Naive B cell (primary cell): ENCODE measurements around the gene OSBP2. TPM values are rescaled to one million over a fixed set of nuclear protein-coding genes. Genes with fewer than 3 reads are reported as not detected.

ENCODE experiments used
- ATAC-seq, 2 donors: fragments of 150-1000 bp; cut with Tn5 transposase; 2 replicates each; pipeline ENCODE4 v1.10.0; 2021; ENCODE audit warnings: low read depth in 2 of 2, mild to moderate bottlenecking in 2 of 2, moderate library complexity in 2 of 2
- DNase-seq: peaks from one replicate; pipeline ENCODE4 v3.0.0; 2022
- H3K27ac Mint-ChIP-seq, 6 donors: one replicate each; pipeline ENCODE4 v1.8.0; 2020 to 2022; ENCODE audit warnings: mild to moderate bottlenecking in 6 of 6, mixed read lengths in 6 of 6, moderate library complexity in 5 of 6, inconsistent platforms in 2 of 6
- H3K27me3 Mint-ChIP-seq, 3 donors: one replicate each; pipeline ENCODE4 v1.8.0; 2021 to 2022; ENCODE audit warnings: mixed read lengths in 3 of 3, mild to moderate bottlenecking in 1 of 3
- H3K36me3 Mint-ChIP-seq, 2 donors: one replicate each; pipeline ENCODE4 v1.8.0; 2020 to 2022; ENCODE audit warnings: mixed read lengths in 2 of 2, inconsistent platforms in 1 of 2, mild to moderate bottlenecking in 1 of 2
- H3K4me1 Mint-ChIP-seq, 3 donors: one replicate each; pipeline ENCODE4 v1.8.0; 2020 to 2022; ENCODE audit warnings: mixed read lengths in 3 of 3, inconsistent platforms in 1 of 3, mild to moderate bottlenecking in 1 of 3, moderate library complexity in 1 of 3
- H3K4me3 Mint-ChIP-seq, 8 donors: one replicate each; pipeline ENCODE4 v1.8.0; 2020 to 2022; ENCODE audit warnings: mild to moderate bottlenecking in 8 of 8, mixed read lengths in 8 of 8, moderate library complexity in 8 of 8, inconsistent platforms in 2 of 8
- H3K9me3 Mint-ChIP-seq, 7 donors: one replicate each; pipeline ENCODE4 v1.8.0; 2020 to 2022; ENCODE audit warnings: mixed read lengths in 7 of 7, mild to moderate bottlenecking in 5 of 7, inconsistent platforms in 2 of 7, moderate library complexity in 1 of 7
- polyA plus RNA-seq, 6 donors: library from polyadenylated mRNA; unstranded; fragments of 300-500 nt; fragmentation: Illumina TruSeq; gene quantifications; one replicate each; pipeline ENCODE4 v1.2.3, GENCODE V29; 2021; ENCODE audit warnings: low read depth in 6 of 6

The OSBP2 gene
- polyA plus RNA-seq, 6 donors from 2014 or later: 0.20 to 1.1 (median 0.61) TPM; not detected in 1

GRCh38 chr22:30832407-30832987, 137.8 kb downstream of the OSBP2 start:
- H3K36me3 Mint-ChIP-seq: no peaks in the 10 kb centered on the region
- H3K9me3 Mint-ChIP-seq: peaks cover 0 to 7% (median under 1%) of the 10 kb centered on the region in 7 donors
- no peak for ATAC-seq
- H3K27me3 Mint-ChIP-seq: peaks cover 8 to 38% (median 36%) of the 10 kb centered on the region in 3 donors
- H3K4me3 Mint-ChIP-seq: no peak overlapping the region
- no peak overlapping the region for H3K27ac Mint-ChIP-seq
- H3K4me1 Mint-ChIP-seq: peaks cover 0 to 3% (median 0%) of the 10 kb centered on the region in 3 donors
- no peak for DNase-seq

GRCh38 chr22:30833322-30833721, 138.6 kb downstream of the OSBP2 start:
- H3K4me1 Mint-ChIP-seq: peaks cover 0 to 3% (median 0%) of the 10 kb centered on the region in 3 donors
- H3K9me3 Mint-ChIP-seq: peaks cover 0 to 13% (median 6%) of the 10 kb centered on the region in 7 donors
- no peaks in the 10 kb centered on the region for H3K36me3 Mint-ChIP-seq
- DNase-seq (no peak), ATAC-seq (no peak)
- H3K27ac Mint-ChIP-seq: no peak overlapping the region
- peaks cover 4 to 30% (median 30%) of the 10 kb centered on the region in 3 donors for H3K27me3 Mint-ChIP-seq
- H3K4me3 Mint-ChIP-seq: no peak overlapping the region

GRCh38 chr22:30837531-30837930, 142.9 kb downstream of the OSBP2 start:
- ATAC-seq (no peak), DNase-seq (no peak)
- no peak overlapping the region for H3K4me3 Mint-ChIP-seq
- H3K27me3 Mint-ChIP-seq: peaks cover 12 to 18% (median 15%) of the 10 kb centered on the region in 3 donors
- no peaks in the 10 kb centered on the region for H3K36me3 Mint-ChIP-seq
- H3K9me3 Mint-ChIP-seq: peaks cover 0 to 16% (median 11%) of the 10 kb centered on the region in 7 donors
- no peak overlapping the region for H3K27ac Mint-ChIP-seq
- H3K4me1 Mint-ChIP-seq: no peaks in the 10 kb centered on the region

GRCh38 chr22:30838111-30838510, 143.4 kb downstream of the OSBP2 start:
- Mint-ChIP-seq H3K27me3 (peaks cover 13 to 24% (median 15%) of the 10 kb centered on the region in 3 donors), H3K36me3 (no peaks in the 10 kb centered on the region), H3K27ac (no peak overlapping the region), H3K4me1 (no peaks in the 10 kb centered on the region), H3K9me3 (peaks cover 0 to 16% (median 11%) of the 10 kb centered on the region in 7 donors), H3K4me3 (no peak overlapping the region)
- ATAC-seq (no peak), DNase-seq (no peak)

GRCh38 chr22:30841273-30841672, 146.6 kb downstream of the OSBP2 start:
- Mint-ChIP-seq H3K27me3 (peaks cover 11 to 20% (median 13%) of the 10 kb centered on the region in 3 donors), H3K27ac (no peak overlapping the region), H3K4me1 (no peaks in the 10 kb centered on the region), H3K4me3 (no peak overlapping the region), H3K36me3 (no peaks in the 10 kb centered on the region), H3K9me3 (peaks cover 0 to 14% (median 10%) of the 10 kb centered on the region in 7 donors)
- no peak for ATAC-seq
- DNase-seq: no peak

GRCh38 chr22:30843245-30843644, 148.6 kb downstream of the OSBP2 start:
- H3K4me3 Mint-ChIP-seq: no peak overlapping the region
- no peaks in the 10 kb centered on the region for H3K36me3 Mint-ChIP-seq
- peaks cover 0 to 14% (median 10%) of the 10 kb centered on the region in 7 donors for H3K9me3 Mint-ChIP-seq
- peaks cover 8 to 16% (median 13%) of the 10 kb centered on the region in 3 donors for H3K27me3 Mint-ChIP-seq
- no peaks in the 10 kb centered on the region for H3K4me1 Mint-ChIP-seq
- no peak overlapping the region for H3K27ac Mint-ChIP-seq
- DNase-seq (no peak), ATAC-seq (no peak)

GRCh38 chr22:30847583-30847982, 152.9 kb downstream of the OSBP2 start:
- Mint-ChIP-seq H3K4me1 (no peaks in the 10 kb centered on the region), H3K36me3 (no peaks in the 10 kb centered on the region), H3K9me3 (peaks cover 0 to 11% (median 4%) of the 10 kb centered on the region in 7 donors), H3K4me3 (no peak overlapping the region), H3K27me3 (peaks cover under 1 to 10% (median 8%) of the 10 kb centered on the region in 3 donors), H3K27ac (no peak overlapping the region)
- ATAC-seq (no peak), DNase-seq (no peak)

- Mint-ChIP-seq H3K4me3 (no peak overlapping the region), H3K36me3 (no peaks in the 10 kb centered on the region), H3K27me3 (peaks cover 8 to 16% (median 9%) of the 10 kb centered on the region in 3 donors), H3K9me3 (peaks cover 0 to 20% (median 5%) of the 10 kb centered on the region in 7 donors), H3K27ac (no peak overlapping the region), H3K4me1 (no peaks in the 10 kb centered on the region)
- ATAC-seq (no peak), DNase-seq (no peak)
These were observed 160.6 kb downstream of the OSBP2 start for GRCh38 chr22:30855266-30855665.

GRCh38 chr22:30855677-30856518, 161.2 kb downstream of the OSBP2 start:
- Mint-ChIP-seq H3K4me3 (no peak overlapping the region), H3K27ac (no peak overlapping the region), H3K27me3 (peaks cover 8 to 16% (median 9%) of the 10 kb centered on the region in 3 donors), H3K4me1 (no peaks in the 10 kb centered on the region), H3K36me3 (no peaks in the 10 kb centered on the region), H3K9me3 (peaks cover 0 to 20% (median 5%) of the 10 kb centered on the region in 7 donors)
- DNase-seq (no peak), ATAC-seq (no peak)

GRCh38 chr22:30856741-30857502, 162.2 kb downstream of the OSBP2 start:
- Mint-ChIP-seq H3K27ac (no peak overlapping the region), H3K4me1 (no peaks in the 10 kb centered on the region), H3K9me3 (peaks cover 0 to 20% (median 5%) of the 10 kb centered on the region in 7 donors), H3K36me3 (no peaks in the 10 kb centered on the region), H3K27me3 (peaks cover 8 to 16% (median 13%) of the 10 kb centered on the region in 3 donors), H3K4me3 (peak overlapping the region in 1 of 8 donors; percentile 55)
- DNase-seq: no peak
- ATAC-seq: no peak

GRCh38 chr22:30857791-30858190, 163.1 kb downstream of the OSBP2 start:
- peaks cover 8 to 16% (median 15%) of the 10 kb centered on the region in 3 donors for H3K27me3 Mint-ChIP-seq
- no peak overlapping the region for H3K4me3 Mint-ChIP-seq
- ATAC-seq (no peak), DNase-seq (no peak)
- no peaks in the 10 kb centered on the region for H3K36me3 Mint-ChIP-seq
- peaks cover 0 to 16% (median 5%) of the 10 kb centered on the region in 7 donors for H3K9me3 Mint-ChIP-seq
- no peak overlapping the region for H3K27ac Mint-ChIP-seq
- no peaks in the 10 kb centered on the region for H3K4me1 Mint-ChIP-seq

- H3K27ac Mint-ChIP-seq: no peak overlapping the region
- no peak for DNase-seq
These were observed 164.5 kb downstream of the OSBP2 start for GRCh38 chr22:30858976-30859713.

GRCh38 chr22:30859714-30860095, 165.0 kb downstream of the OSBP2 start:
- no peak for ATAC-seq
- Mint-ChIP-seq H3K36me3 (no peaks in the 10 kb centered on the region), H3K4me1 (no peaks in the 10 kb centered on the region), H3K4me3 (no peak overlapping the region), H3K27ac (no peak overlapping the region), H3K27me3 (peaks cover 1 to 12% (median 2%) of the 10 kb centered on the region in 3 donors), H3K9me3 (peaks cover 0 to 4% (median 1%) of the 10 kb centered on the region in 7 donors)
- DNase-seq: no peak

More at GRCh38 chr22:30858976-30859713, 164.5 kb downstream of the OSBP2 start:
- peaks cover 4 to 15% (median 8%) of the 10 kb centered on the region in 3 donors for H3K27me3 Mint-ChIP-seq
- no peak overlapping the region for H3K4me3 Mint-ChIP-seq
- no peaks in the 10 kb centered on the region for H3K4me1 Mint-ChIP-seq
- peaks cover 0 to 7% (median 2%) of the 10 kb centered on the region in 7 donors for H3K9me3 Mint-ChIP-seq
- no peaks in the 10 kb centered on the region for H3K36me3 Mint-ChIP-seq
- ATAC-seq: no peak
